ENCODE data around the gene FAM47E.
"Not testable (repeated sequence)": the region's sequence is repeated elsewhere in the genome, so short reads cannot be mapped to it uniquely, and the experiment has no call there.

FAM47E gene

GRCh38 chr4:76270244-76271175, 19.0 kb downstream of the FAM47E start:
- DNase-seq (ENCODE audit: low spot score): no peak

- no peak for DNase-seq (ENCODE audit: low spot score)
Measured at GRCh38 chr4:76271248-76271647, 19.7 kb downstream of the FAM47E start.

GRCh38 chr4:76272073-76272472, 20.6 kb downstream of the FAM47E start:
- no peak for DNase-seq (ENCODE audit: low spot score)

GRCh38 chr4:76272582-76272981, 21.1 kb downstream of the FAM47E start:
- no peak for DNase-seq (ENCODE audit: low spot score)

GRCh38 chr4:76272999-76273398, 21.5 kb downstream of the FAM47E start:
- no peak for DNase-seq (ENCODE audit: low spot score)

- no peak for DNase-seq (ENCODE audit: low spot score)
Measured at GRCh38 chr4:76275486-76276124, 24.1 kb downstream of the FAM47E start.

- no peak for DNase-seq (ENCODE audit: low spot score)
Measured at GRCh38 chr4:76276813-76277212, 25.3 kb downstream of the FAM47E start.

GRCh38 chr4:76277667-76278066, 26.1 kb downstream of the FAM47E start:
- no peak for DNase-seq (ENCODE audit: low spot score)

- DNase-seq (ENCODE audit: low spot score): no peak
Measured at GRCh38 chr4:76278583-76278982, 27.1 kb downstream of the FAM47E start.

GRCh38 chr4:76279462-76279861, 27.9 kb downstream of the FAM47E start:
- DNase-seq (ENCODE audit: low spot score): no peak

GRCh38 chr4:76280488-76281441, 29.2 kb downstream of the FAM47E start:
- no peak for DNase-seq (ENCODE audit: low spot score)

GRCh38 chr4:76281594-76281993, 30.1 kb downstream of the FAM47E start:
- DNase-seq (ENCODE audit: low spot score): not testable (repeated sequence)

- no peak for DNase-seq (ENCODE audit: low spot score)
Measured at GRCh38 chr4:76282941-76283689, 31.6 kb downstream of the FAM47E start.

GRCh38 chr4:76283900-76284299, 32.4 kb downstream of the FAM47E start:
- no peak for DNase-seq (ENCODE audit: low spot score)

GRCh38 chr4:76287811-76288210, 36.3 kb downstream of the FAM47E start:
- DNase-seq (ENCODE audit: low spot score): not testable (repeated sequence)

- no peak for DNase-seq (ENCODE audit: low spot score)
Measured at GRCh38 chr4:76292730-76293129, 41.2 kb downstream of the FAM47E start.

GRCh38 chr4:76293772-76294171, 42.3 kb downstream of the FAM47E start:
- no peak for DNase-seq (ENCODE audit: low spot score)

- DNase-seq (ENCODE audit: low spot score): no peak
Measured at GRCh38 chr4:76296286-76296820, 44.8 kb downstream of the FAM47E start.

- no peak for DNase-seq (ENCODE audit: low spot score)
Measured at GRCh38 chr4:76298227-76298626, 46.7 kb downstream of the FAM47E start.

GRCh38 chr4:76300012-76300411, 48.5 kb downstream of the FAM47E start:
- DNase-seq (ENCODE audit: low spot score): no peak

Measured in kidney capillary endothelial cell (primary cell).